B cell (primary cell): ENCODE measurements around the gene DEF6. TPM values are rescaled to one million over a fixed set of nuclear protein-coding genes. Genes with fewer than 3 reads are reported as not detected.
A peak's percentile ranks its signal among the peaks of the same experiment; 100 is the strongest.

ENCODE experiments used
- ATAC-seq: fragments of 200-7000 bp; cut with Tn5 transposase; one replicate; pipeline ENCODE4 v1.10.0; 2021; ENCODE audit warnings: low read depth, mild to moderate bottlenecking, moderate number of reproducible peaks, moderate library complexity
- CTCF ChIA-PET: fragments of 350-600 bp; sonication (Branson Sonifier 250); formaldehyde crosslinking; loops from one replicate; lab custom pipeline; 2021; ENCODE audit warnings: antibody characterized with exemption, inconsistent platforms; lab: Charles Lee
- POLR2A ChIA-PET: fragments of 350-600 bp; sonication (Branson Sonifier 250); formaldehyde crosslinking; loops from one replicate; lab custom pipeline; 2021; ENCODE audit warnings: antibody characterized with exemption; lab: Charles Lee
- DNase-seq: peaks from one replicate; pipeline ENCODE4 v3.0.0; 2013
- H2AFZ ChIP-seq: 2 replicates; pipeline ENCODE4 v1.6.1; 2012; ENCODE audit warnings: mild to moderate bottlenecking, low read depth, low read length; ENCODE audit not compliant: insufficient read depth, poor library complexity, severe bottlenecking
- H3K27ac ChIP-seq, 2 donors: 1 replicate in 1 of 2; 2 replicates in 1 of 2; pipeline ENCODE4 v1.5.1; 2012 to 2013; ENCODE audit warnings: low read length in 2 of 2, mild to moderate bottlenecking in 2 of 2, moderate library complexity in 1 of 2
- H3K27me3 ChIP-seq, 4 experiments: fragments of 200-600 bp in 1 of 4; sonication (generic) in 1 of 4; replicated peaks in 1 of 4; 1 replicate in 2 of 4; 2 replicates in 2 of 4; pipeline versions ENCODE4 v1.6.1 to v1.7.0; 2013 to 2016; ENCODE audit warnings: low read length in 3 of 4, mild to moderate bottlenecking in 2 of 4, mixed read lengths in 1 of 4, moderate library complexity in 1 of 4; ENCODE audit not compliant: insufficient read depth in 4 of 4, control insufficient read depth in 3 of 4; ENCODE audit errors: control extremely low read depth in 1 of 4
- H3K36me3 ChIP-seq, 2 experiments: replicated peaks in 1 of 2; 1 replicate in 1 of 2; 2 replicates in 1 of 2; pipeline versions ENCODE4 v1.6.1 to v1.7.1; 2013; ENCODE audit warnings: low read length in 1 of 2; ENCODE audit not compliant: insufficient read depth in 2 of 2, control insufficient read depth in 1 of 2; ENCODE audit errors: control extremely low read depth in 1 of 2, extremely low read depth in 1 of 2
- H3K4me1 ChIP-seq, 2 donors: fragments of 200-600 bp in 1 of 2; sonication (generic) in 1 of 2; 1 replicate in 1 of 2; 2 replicates in 1 of 2; pipeline versions ENCODE4 v1.5.1 to v1.6.1; 2013 to 2017; ENCODE audit warnings: low read length in 2 of 2; ENCODE audit not compliant: control insufficient read depth in 2 of 2, insufficient read depth in 2 of 2
- H3K4me2 ChIP-seq: replicated peaks from 2 replicates; pipeline ENCODE3; 2012; ENCODE audit warnings: mild to moderate bottlenecking, low read depth, low read length; ENCODE audit not compliant: poor library complexity, severe bottlenecking
- H3K4me3 ChIP-seq, 5 experiments: fragments of 200-600 bp in 1 of 5; sonication (generic) in 1 of 5; 1 replicate in 3 of 5; 2 replicates in 2 of 5; pipeline versions ENCODE4 v1.5.1 to v1.7.0; 2011 to 2016; ENCODE audit warnings: low read length in 4 of 5, mild to moderate bottlenecking in 4 of 5, low read depth in 2 of 5, control low read depth in 1 of 5, moderate library complexity in 1 of 5; ENCODE audit not compliant: insufficient read depth in 1 of 5; ENCODE audit errors: control extremely low read depth in 1 of 5, extremely low read depth in 1 of 5
- H3K79me2 ChIP-seq: fragments of 200-600 bp; sonication (generic); one replicate; pipeline ENCODE4 v1.6.0; 2016; ENCODE audit warnings: low read length; ENCODE audit not compliant: control insufficient read depth, insufficient read depth
- H3K9ac ChIP-seq: fragments of 200-600 bp; sonication (generic); 2 replicates; pipeline ENCODE4 v1.6.1; 2017; ENCODE audit warnings: mild to moderate bottlenecking, low read length, moderate library complexity
- H3K9me3 ChIP-seq, 3 donors: one replicate each; pipeline versions ENCODE4 v1.6.1 to v1.7.1; 2013; ENCODE audit warnings: low read length in 2 of 3; ENCODE audit not compliant: control insufficient read depth in 2 of 3, insufficient read depth in 1 of 3; ENCODE audit errors: control extremely low read depth in 1 of 3
- H4K20me1 ChIP-seq: 2 replicates; pipeline ENCODE4 v1.6.0; 2012; ENCODE audit warnings: mild to moderate bottlenecking, low read length; ENCODE audit not compliant: insufficient read depth, control insufficient read depth, poor library complexity, severe bottlenecking
- H3K27ac Mint-ChIP-seq: one replicate; pipeline ENCODE4 v1.8.0; 2021; ENCODE audit warnings: mixed read lengths
- H3K27me3 Mint-ChIP-seq: one replicate; pipeline ENCODE4 v1.8.0; 2021; ENCODE audit warnings: mixed read lengths
- H3K4me1 Mint-ChIP-seq: one replicate; pipeline ENCODE4 v1.8.0; 2021; ENCODE audit warnings: mixed read lengths
- H3K4me3 Mint-ChIP-seq: one replicate; pipeline ENCODE4 v1.8.0; 2021; ENCODE audit warnings: mixed read lengths
- H3K9me3 Mint-ChIP-seq: one replicate; pipeline ENCODE4 v1.8.0; 2022; ENCODE audit warnings: mixed read lengths; ENCODE audit not compliant: insufficient read depth
- CTCF ChIP-seq: fragments of 200-600 bp; IDR thresholded peaks from one replicate; pipeline ENCODE4 v1.8.0; 2022; ENCODE audit warnings: antibody characterized with exemption, mild to moderate bottlenecking
- EZH2 ChIP-seq: IDR thresholded peaks from 2 replicates; pipeline ENCODE4 v1.6.1; 2012; ENCODE audit warnings: borderline replicate concordance, low read depth, mild to moderate bottlenecking, moderate library complexity, low read length; ENCODE audit not compliant: insufficient read depth, poor library complexity, severe bottlenecking
- WGBS: methylation state at CpG from one replicate; pipeline ENCODE4 v1.1.5; 2013; ENCODE audit warnings: missing lambda C conversion rate; ENCODE audit not compliant: insufficient coverage; 5-methylcytosine and 5-hydroxymethylcytosine counted together
- intact Hi-C: fragments of 100-400 bp; cut with micrococcal nuclease; formaldehyde crosslinking; loops from one replicate; pipeline ENCODE4 v1.10.0; 2022
- polyA plus RNA-seq: library from polyadenylated mRNA; depleted of rRNA; stranded (reverse); fragments of >200 nt; gene quantifications from 2 replicates; pipeline ENCODE4 v1.2.3, GENCODE V29; 2012
- total RNA-seq, 2 donors: library from RNA; stranded (reverse); fragments of 120-200 nt in 1 of 2; gene quantifications; 1 replicate in 1 of 2; 2 replicates in 1 of 2; pipeline versions ENCODE4 v1.2.3 to v1.2.4, GENCODE V29; 2013 to 2022

Gene DEF6
- total and polyA plus RNA-seq, 2 donors (not counting 1 experiment from before 2014, with no cell fraction given), result 105 to 159 TPM

- Histone ChIP-seq H3K9ac (peak overlapping the region; percentile 40), H3K36me3 (peaks cover 0 to 11% of the 10 kb centered on the region in 2 experiments), H3K79me2 (peaks cover 94% of the 10 kb centered on the region), H3K27ac (no peak overlapping the region), H3K4me2 (peak overlapping the region; percentile 71), H4K20me1 (peaks cover 69% of the 10 kb centered on the region), H3K27me3 (no peaks in the 10 kb centered on the region), H3K9me3 (no peaks in the 10 kb centered on the region), H3K4me1 (peaks cover 41 to 43% of the 10 kb centered on the region in 2 donors), H3K4me3 (peak overlapping the region in 2 of 5 experiments; percentile 4 to 39), H2AFZ (peak overlapping the region; percentile 32)
- Mint-ChIP-seq H3K4me3 (peak overlapping the region; percentile 59), H3K9me3 (no peaks in the 10 kb centered on the region), H3K27me3 (no peaks in the 10 kb centered on the region), H3K27ac (peak overlapping the region; percentile 32), H3K4me1 (peaks cover 60% of the 10 kb centered on the region)
- CTCF ChIA-PET, result interaction anchor here (0.6 to 0.9 kb wide), 4 partner anchors 49 to 743 kb away, joined by 3 read pairs; no protein-coding TSS in a partner anchor
- no peak for TF ChIP-seq CTCF
- no peak for TF ChIP-seq EZH2
- DNase-seq (peak; percentile 55), ATAC-seq (peak; percentile 80)
- intact Hi-C loops, result no loop called here
- WGBS, result 8% methylated on average over 6 of the region's 8 CpGs
- POLR2A ChIA-PET, result no interaction called here
Observed at GRCh38 chr6:35370124-35370741, 72.6 kb downstream of the DEF6 start.

- H3K4me3 ChIP-seq, result no peak overlapping the region
- peak overlapping the region; percentile 59 for H3K27ac Mint-ChIP-seq
- H3K27me3 Mint-ChIP-seq, result no peaks in the 10 kb centered on the region
- H3K9me3 ChIP-seq, result no peaks in the 10 kb centered on the region
- peaks cover 87% of the 10 kb centered on the region for H3K79me2 ChIP-seq
- peaks cover 66% of the 10 kb centered on the region for H4K20me1 ChIP-seq
- peak overlapping the region; percentile 60 for H3K4me3 Mint-ChIP-seq
- TF ChIP-seq CTCF (no peak), EZH2 (no peak)
- peak overlapping the region; percentile 40 for H3K9ac ChIP-seq
- peak; percentile 51 for DNase-seq
- H3K4me2 ChIP-seq, result peak overlapping the region; percentile 71
- no peaks in the 10 kb centered on the region for H3K27me3 ChIP-seq
- intact Hi-C loops, result no loop called here
- no peaks in the 10 kb centered on the region for H3K9me3 Mint-ChIP-seq
- H3K27ac ChIP-seq, result no peak overlapping the region
- H3K4me1 Mint-ChIP-seq, result peaks cover 56% of the 10 kb centered on the region
- CTCF ChIA-PET, result interaction anchor here (0.6 to 1.2 kb wide), 4 partner anchors 15 to 742 kb away, joined by 3 to 4 read pairs (median 3); no protein-coding TSS in a partner anchor
- peak; percentile 42 for ATAC-seq
- no peak overlapping the region for H2AFZ ChIP-seq
- H3K36me3 ChIP-seq, result peaks cover 0 to 11% of the 10 kb centered on the region in 2 experiments
- H3K4me1 ChIP-seq, result peaks cover 37 to 40% of the 10 kb centered on the region in 2 donors
- POLR2A ChIA-PET, result no interaction called here
- WGBS, result 26% methylated on average over 7 of the region's 9 CpGs
Observed at GRCh38 chr6:35370785-35371493, 73.3 kb downstream of the DEF6 start.
